Duodenal mucosa (tissue), 2 donors: ENCODE data around the gene SLC6A1.

ENCODE experiments used
- H3K27ac ChIP-seq: one replicate; pipeline ENCODE4 v1.7.0; 2013; ENCODE audit warnings: low read depth, low read length
- H3K27me3 ChIP-seq, 2 donors: one replicate each; pipeline ENCODE4 v1.7.0; 2013; ENCODE audit warnings: low read length in 2 of 2, control low read depth in 1 of 2; ENCODE audit not compliant: insufficient read depth in 2 of 2, control insufficient read depth in 1 of 2
- H3K36me3 ChIP-seq, 2 donors: one replicate each; pipeline ENCODE4 v1.7.0; 2013; ENCODE audit warnings: low read length in 2 of 2, control low read depth in 1 of 2; ENCODE audit not compliant: insufficient read depth in 2 of 2, control insufficient read depth in 1 of 2
- H3K4me1 ChIP-seq, 2 donors: one replicate each; pipeline ENCODE4 v1.7.0; 2013; ENCODE audit warnings: low read length in 2 of 2, control low read depth in 1 of 2; ENCODE audit not compliant: insufficient read depth in 2 of 2, control insufficient read depth in 1 of 2
- H3K4me3 ChIP-seq, 2 donors: one replicate each; pipeline ENCODE4 v1.7.0; 2013; ENCODE audit warnings: low read length in 2 of 2, low read depth in 1 of 2
- H3K9ac ChIP-seq, 2 donors: one replicate each; pipeline ENCODE4 v1.7.0; 2013; ENCODE audit warnings: low read length in 2 of 2, low read depth in 1 of 2
- H3K9me3 ChIP-seq, 2 donors: one replicate each; pipeline ENCODE4 v1.7.0; 2013; ENCODE audit warnings: low read length in 2 of 2, control low read depth in 1 of 2; ENCODE audit not compliant: control insufficient read depth in 1 of 2

The SLC6A1 gene

DNA sequence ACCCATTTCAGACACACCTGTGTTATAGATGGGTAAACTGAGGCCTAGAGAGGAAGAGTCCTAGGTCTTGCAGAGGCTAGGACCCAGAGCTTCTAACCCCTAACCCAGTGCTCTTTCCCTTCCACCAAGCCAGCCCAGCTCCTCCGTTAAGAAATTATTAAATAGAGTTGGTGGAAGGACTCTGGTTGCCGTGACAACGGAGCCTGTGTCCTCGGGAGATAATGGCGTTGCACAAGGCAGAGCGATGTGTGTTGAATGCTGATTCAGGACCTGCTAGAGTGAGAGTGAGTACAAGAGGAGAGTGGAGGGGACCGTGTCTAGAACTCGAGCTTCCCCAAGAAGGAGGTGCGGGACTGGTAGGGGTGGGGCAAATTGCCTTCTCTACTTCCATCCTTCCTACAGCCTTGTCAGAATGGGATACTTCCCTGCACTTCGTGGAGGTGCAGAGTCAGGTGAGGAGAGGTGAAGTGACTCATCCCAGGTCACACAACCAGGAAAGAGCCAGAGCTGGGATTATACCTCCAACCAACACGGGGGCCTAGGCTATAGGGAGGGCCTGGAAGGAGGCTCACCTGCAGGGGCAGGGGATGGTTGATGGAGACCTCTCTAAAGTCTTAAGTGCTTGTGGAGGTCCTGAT, 8.6 kb downstream of the SLC6A1 start:
- Histone ChIP-seq H3K36me3 (no peaks in the 10 kb centered on the region), H3K9ac (no peak overlapping the region), H3K9me3 (no peaks in the 10 kb centered on the region), H3K4me1 (no peaks in the 10 kb centered on the region), H3K4me3 (no peak overlapping the region), H3K27me3 (peaks cover 5 to 20% of the 10 kb centered on the region in 2 donors), H3K27ac (no peak overlapping the region)

- H3K4me1 ChIP-seq: no peaks in the 10 kb centered on the region
- no peaks in the 10 kb centered on the region for H3K9me3 ChIP-seq
- H3K36me3 ChIP-seq: no peaks in the 10 kb centered on the region
- no peak overlapping the region for H3K27ac ChIP-seq
- H3K4me3 ChIP-seq: no peak overlapping the region
- no peak overlapping the region for H3K9ac ChIP-seq
- H3K27me3 ChIP-seq: peaks cover 5 to 17% of the 10 kb centered on the region in 2 donors
These were observed 9.1 kb downstream of the SLC6A1 start for GRCh38 chr3:11001658-11002021.

GRCh38 chr3:11002371-11002807, 9.8 kb downstream of the SLC6A1 start:
- no peaks in the 10 kb centered on the region for H3K4me1 ChIP-seq
- H3K9me3 ChIP-seq: no peaks in the 10 kb centered on the region
- no peaks in the 10 kb centered on the region for H3K36me3 ChIP-seq
- H3K9ac ChIP-seq: no peak overlapping the region
- no peak overlapping the region for H3K27ac ChIP-seq
- H3K27me3 ChIP-seq: peaks cover 5 to 14% of the 10 kb centered on the region in 2 donors
- H3K4me3 ChIP-seq: no peak overlapping the region

DNA sequence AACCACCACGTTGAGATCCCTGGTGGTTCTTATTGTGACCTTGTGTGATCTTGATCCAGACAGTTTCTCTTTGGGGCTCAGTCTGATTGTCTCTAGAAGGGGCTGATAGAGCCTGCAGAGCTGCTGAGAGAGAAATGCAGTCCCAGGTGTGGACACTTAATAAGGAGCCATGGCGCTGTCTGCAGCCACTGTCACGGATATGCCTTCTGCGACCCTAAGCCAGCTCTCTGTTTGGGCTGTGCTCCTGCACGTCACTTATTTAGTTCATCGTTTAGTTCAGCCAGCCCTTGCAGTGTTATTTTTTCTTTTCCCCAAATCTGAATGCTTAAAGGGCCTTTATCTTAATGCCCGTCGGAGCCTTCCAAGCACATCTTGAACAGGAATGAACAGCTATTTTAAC, 12.0 kb downstream of the SLC6A1 start:
- H3K9me3 ChIP-seq: no peaks in the 10 kb centered on the region
- H3K4me1 ChIP-seq: no peaks in the 10 kb centered on the region
- no peak overlapping the region for H3K27ac ChIP-seq
- no peak overlapping the region for H3K4me3 ChIP-seq
- H3K36me3 ChIP-seq: no peaks in the 10 kb centered on the region
- H3K9ac ChIP-seq: no peak overlapping the region
- H3K27me3 ChIP-seq: peaks cover 5 to 9% of the 10 kb centered on the region in 2 donors

GRCh38 chr3:11005686-11006256, 13.2 kb downstream of the SLC6A1 start:
- no peak overlapping the region for H3K27ac ChIP-seq
- peaks cover under 1 to 5% of the 10 kb centered on the region in 2 donors for H3K27me3 ChIP-seq
- no peaks in the 10 kb centered on the region for H3K9me3 ChIP-seq
- H3K9ac ChIP-seq: no peak overlapping the region
- no peaks in the 10 kb centered on the region for H3K4me1 ChIP-seq
- H3K4me3 ChIP-seq: no peak overlapping the region
- no peaks in the 10 kb centered on the region for H3K36me3 ChIP-seq

- Histone ChIP-seq H3K27me3 (peaks cover 0 to under 1% of the 10 kb centered on the region in 2 donors), H3K4me1 (no peaks in the 10 kb centered on the region), H3K36me3 (no peaks in the 10 kb centered on the region), H3K9me3 (no peaks in the 10 kb centered on the region), H3K4me3 (no peak overlapping the region), H3K9ac (no peak overlapping the region), H3K27ac (no peak overlapping the region)
These were observed 14.7 kb downstream of the SLC6A1 start for GRCh38 chr3:11006986-11007933.

DNA sequence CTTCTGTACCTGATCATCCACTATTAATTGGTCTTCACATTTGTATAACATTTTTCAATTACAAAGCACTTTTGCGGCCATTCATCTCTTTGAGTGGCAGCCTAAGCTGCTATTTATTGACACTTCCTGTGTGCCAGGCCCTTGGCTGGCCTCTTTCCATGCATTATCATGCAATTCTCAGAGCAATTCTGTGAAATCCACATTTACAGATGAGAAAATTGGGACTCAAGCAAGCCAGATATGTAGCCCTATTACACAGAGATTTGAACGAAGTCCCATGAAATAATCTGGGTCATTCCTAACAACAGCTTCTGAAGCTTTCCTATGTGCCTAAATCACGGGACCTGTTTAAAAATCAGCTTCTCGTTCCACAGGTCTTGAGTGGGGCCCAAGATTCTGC, 17.4 kb downstream of the SLC6A1 start:
- no peak overlapping the region for H3K9ac ChIP-seq

GRCh38 chr3:11010426-11011165, 18.0 kb downstream of the SLC6A1 start:
- Histone ChIP-seq H3K9me3 (no peaks in the 10 kb centered on the region), H3K4me3 (no peak overlapping the region), H3K27ac (no peak overlapping the region), H3K36me3 (no peaks in the 10 kb centered on the region), H3K27me3 (peaks cover 2 to 6% of the 10 kb centered on the region in 2 donors), H3K4me1 (no peaks in the 10 kb centered on the region), H3K9ac (no peak overlapping the region)

More for the DNA sequence above, 17.4 kb downstream of the SLC6A1 start:
- no peak overlapping the region for H3K27ac ChIP-seq
- H3K36me3 ChIP-seq: no peaks in the 10 kb centered on the region
- no peak overlapping the region for H3K4me3 ChIP-seq
- H3K4me1 ChIP-seq: no peaks in the 10 kb centered on the region
- peaks cover 2 to 6% of the 10 kb centered on the region in 2 donors for H3K27me3 ChIP-seq
- no peaks in the 10 kb centered on the region for H3K9me3 ChIP-seq

GRCh38 chr3:11014253-11014652, 21.7 kb downstream of the SLC6A1 start:
- no peaks in the 10 kb centered on the region for H3K36me3 ChIP-seq
- no peak overlapping the region for H3K4me3 ChIP-seq
- H3K27me3 ChIP-seq: peaks cover 2 to 6% of the 10 kb centered on the region in 2 donors
- no peak overlapping the region for H3K27ac ChIP-seq
- H3K9ac ChIP-seq: no peak overlapping the region
- H3K9me3 ChIP-seq: no peaks in the 10 kb centered on the region
- no peaks in the 10 kb centered on the region for H3K4me1 ChIP-seq
